Body of pancreas (tissue), 4 donors: ENCODE data around the gene WDR7.

Experiments used
- POLR2A ChIP-seq, 3 donors: fragments of 450-650 bp; IDR thresholded peaks; one replicate each; pipeline ENCODE4 v1.6.1; 2016; ENCODE audit warnings: antibody characterized with exemption in 3 of 3, mild to moderate bottlenecking in 2 of 3
- TF ChIP-seq, protein P1 (sequence below), 7 experiments: fragments of 450-650 bp in 4 of 7; fragments of 200-600 bp in 3 of 7; sonication (generic) in 3 of 7; IDR thresholded peaks; one replicate each; pipeline ENCODE4 v1.5.1; 2016 to 2019; ENCODE audit warnings: antibody characterized with exemption in 7 of 7

DNA sequence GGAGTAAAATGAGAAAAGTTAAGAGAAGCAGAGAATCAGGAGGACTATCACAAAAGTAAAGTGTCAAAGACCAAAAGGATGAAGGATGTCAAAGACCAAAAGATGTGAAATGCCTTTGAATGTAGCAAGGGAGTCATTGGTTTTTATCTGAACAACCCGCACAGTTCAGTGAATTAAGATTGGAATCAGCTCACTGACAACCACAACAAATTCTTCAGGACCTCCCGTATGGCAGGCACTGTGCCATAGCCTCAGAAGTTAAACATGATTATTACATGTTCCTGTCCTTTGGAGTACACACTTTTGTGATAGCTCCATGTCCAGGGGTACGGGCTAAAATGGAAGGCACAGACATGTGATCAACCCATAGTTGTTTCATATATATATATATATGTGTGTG is 7.8 kb upstream of the WDR7 start:
- no peak for TF ChIP-seq POLR2A (IDR thresholded peaks at IDR 0.05)
- TF ChIP-seq, protein P1, sequence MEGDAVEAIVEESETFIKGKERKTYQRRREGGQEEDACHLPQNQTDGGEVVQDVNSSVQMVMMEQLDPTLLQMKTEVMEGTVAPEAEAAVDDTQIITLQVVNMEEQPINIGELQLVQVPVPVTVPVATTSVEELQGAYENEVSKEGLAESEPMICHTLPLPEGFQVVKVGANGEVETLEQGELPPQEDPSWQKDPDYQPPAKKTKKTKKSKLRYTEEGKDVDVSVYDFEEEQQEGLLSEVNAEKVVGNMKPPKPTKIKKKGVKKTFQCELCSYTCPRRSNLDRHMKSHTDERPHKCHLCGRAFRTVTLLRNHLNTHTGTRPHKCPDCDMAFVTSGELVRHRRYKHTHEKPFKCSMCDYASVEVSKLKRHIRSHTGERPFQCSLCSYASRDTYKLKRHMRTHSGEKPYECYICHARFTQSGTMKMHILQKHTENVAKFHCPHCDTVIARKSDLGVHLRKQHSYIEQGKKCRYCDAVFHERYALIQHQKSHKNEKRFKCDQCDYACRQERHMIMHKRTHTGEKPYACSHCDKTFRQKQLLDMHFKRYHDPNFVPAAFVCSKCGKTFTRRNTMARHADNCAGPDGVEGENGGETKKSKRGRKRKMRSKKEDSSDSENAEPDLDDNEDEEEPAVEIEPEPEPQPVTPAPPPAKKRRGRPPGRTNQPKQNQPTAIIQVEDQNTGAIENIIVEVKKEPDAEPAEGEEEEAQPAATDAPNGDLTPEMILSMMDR (IDR thresholded peaks at IDR 0.05): no peak
